K562 (cell line): ENCODE results near the gene C1orf105. TPM values are rescaled to one million over a fixed set of nuclear protein-coding genes. Genes with fewer than 3 reads are reported as not detected.

Experiments
- ATAC-seq: fragments of 200-7000 bp; cut with Tn5 transposase; 3 replicates; pipeline ENCODE4 v1.9.1; 2020; ENCODE audit warnings: moderate library complexity
- BruUV-seq: library from RNA; stranded (reverse); fragments of 400-500 nt; replicated peaks from 2 replicates; lab custom pipeline; 2021; lab: Mats Ljungman, UMichigan
- CTCF ChIA-PET: fragments of 300-600 bp; formaldehyde crosslinking; extraction: SDS; loops from one replicate; lab custom pipeline; 2021; ENCODE audit warnings: low intra/inter-chr PET ratio; lab: Yijun Ruan, JAX
- POLR2A ChIA-PET: fragments of 300-600, 350-650 bp; sonication (Branson Sonifier 250); formaldehyde crosslinking; extraction: SDS; loops from one replicate; lab custom pipeline; 2021; ENCODE audit warnings: antibody characterized with exemption, inconsistent platforms; lab: Yijun Ruan, JAX
- DNase-seq, 4 experiments: peaks; one replicate each; pipeline versions ENCODE4 v3.0.0 to v3.0.0-alpha.2; 2011 to 2018; ENCODE audit warnings: low spot score in 3 of 4, mixed read lengths in 3 of 4; ENCODE audit errors: extremely low read depth in 1 of 4
- FAIRE-seq: peaks from 2 replicates; lab custom pipeline; 2011; peaks lifted over from hg19 to GRCh38; lab: Jason Lieb, UNC
- H2AFZ ChIP-seq: 2 replicates; pipeline ENCODE4 v1.6.0; 2011; ENCODE audit warnings: low read depth, low read length, control low read depth, inconsistent platforms
- H3K27ac ChIP-seq: fragments of 200-600 bp; 3 replicates; pipeline ENCODE4 v1.8.0; 2011; ENCODE audit warnings: low read depth, mild to moderate bottlenecking, control low read depth, inconsistent platforms, low read length, moderate library complexity, mixed read lengths; ENCODE audit errors: extremely low read depth
- H3K27me3 ChIP-seq, 2 experiments: fragments of 300-600 bp in 1 of 2; 2 replicates in 1 of 2; 3 replicates in 1 of 2; pipeline versions ENCODE4 v1.6.0 to v1.8.0; 2011; ENCODE audit warnings: inconsistent platforms in 2 of 2, low read length in 2 of 2, mild to moderate bottlenecking in 1 of 2, mixed read lengths in 1 of 2, moderate library complexity in 1 of 2; ENCODE audit not compliant: control insufficient read depth in 2 of 2, insufficient read depth in 2 of 2
- H3K36me3 ChIP-seq: fragments of 300-600 bp; 3 replicates; pipeline ENCODE4 v1.8.0; 2011; ENCODE audit warnings: mild to moderate bottlenecking, low read length, inconsistent platforms; ENCODE audit not compliant: control insufficient read depth, insufficient read depth
- H3K4me1 ChIP-seq, 2 experiments: fragments of 200-600 bp in 1 of 2; replicated peaks in 1 of 2; 2 replicates in 1 of 2; 3 replicates in 1 of 2; pipeline versions ENCODE4 v1.5.1 to v1.8.0; 2011; ENCODE audit warnings: inconsistent platforms in 2 of 2, low read length in 2 of 2, mild to moderate bottlenecking in 1 of 2, mixed read lengths in 1 of 2, moderate library complexity in 1 of 2; ENCODE audit not compliant: control insufficient read depth in 2 of 2, insufficient read depth in 2 of 2
- H3K4me2 ChIP-seq: 2 replicates; pipeline ENCODE4 v1.6.1; 2011; ENCODE audit warnings: low read length, control low read depth, inconsistent platforms, mixed read lengths; ENCODE audit not compliant: insufficient read depth
- H3K4me3 ChIP-seq: fragments of 200-600 bp; sonication (generic), shearing (Covaris generic); 2 replicates; pipeline ENCODE4 v1.5.1; 2016; ENCODE audit warnings: control low read depth, inconsistent platforms
- H3K79me2 ChIP-seq: fragments of 200-600 bp; 3 replicates; pipeline ENCODE4 v1.8.0; 2011; ENCODE audit warnings: low read length, inconsistent platforms; ENCODE audit not compliant: control insufficient read depth, insufficient read depth
- H3K9ac ChIP-seq, 2 experiments: 2 replicates each; pipeline versions ENCODE4 v1.6.0 to v1.6.1; 2011; ENCODE audit warnings: low read depth in 2 of 2, low read length in 2 of 2, control low read depth in 1 of 2, inconsistent platforms in 1 of 2, mild to moderate bottlenecking in 1 of 2, mixed read lengths in 1 of 2; ENCODE audit not compliant: insufficient read depth in 1 of 2
- H3K9me1 ChIP-seq: one replicate; pipeline ENCODE4 v1.6.0; 2011; ENCODE audit warnings: inconsistent platforms, mild to moderate bottlenecking, low read length, moderate library complexity; ENCODE audit not compliant: control insufficient read depth, insufficient read depth
- H3K9me3 ChIP-seq: replicated peaks from 2 replicates; pipeline ENCODE4 v1.5.1; 2011; ENCODE audit warnings: low read depth, low read length, inconsistent platforms; ENCODE audit not compliant: control insufficient read depth, insufficient read depth
- H4K20me1 ChIP-seq: replicated peaks from 2 replicates; pipeline ENCODE4 v1.6.1; 2011; ENCODE audit warnings: low read length, inconsistent platforms, mixed read lengths; ENCODE audit not compliant: control insufficient read depth, insufficient read depth
- DNMT1 ChIP-seq: fragments of 450-650 bp; IDR thresholded peaks from 2 replicates; pipeline ENCODE4 v1.6.1; 2016; ENCODE audit warnings: antibody characterized with exemption, mild to moderate bottlenecking
- E4F1 ChIP-seq: fragments of 250-450 bp; sonication (Bioruptor Pico); IDR thresholded peaks from 2 replicates; pipeline ENCODE4 v1.5.0; 2021; ENCODE audit warnings: mild to moderate bottlenecking, borderline replicate concordance
- ZNF134 ChIP-seq: fragments of 250-450 bp; sonication (Bioruptor Pico); conservative IDR thresholded peaks from 2 replicates; pipeline ENCODE4 v1.4.0; 2020
- ZNF277 ChIP-seq: fragments of 250-450 bp; sonication (Bioruptor Pico); IDR thresholded peaks from 2 replicates; pipeline ENCODE4 v1.8.0; 2022; ENCODE audit warnings: inconsistent platforms, mild to moderate bottlenecking, moderate library complexity, borderline replicate concordance
- ZNF318 ChIP-seq, 2 experiments: fragments of 450-650 bp; IDR thresholded peaks; 2 replicates each; pipeline ENCODE4 v1.6.1; 2016; ENCODE audit warnings: mild to moderate bottlenecking in 2 of 2, borderline replicate concordance in 1 of 2, low read depth in 1 of 2, moderate library complexity in 1 of 2
- ZNF639 ChIP-seq, 2 experiments: fragments of 200-800 bp in 1 of 2; sonication (Bioruptor generic) in 1 of 2; sonication (generic) in 1 of 2; formaldehyde crosslinking in 1 of 2; IDR thresholded peaks in 1 of 2; conservative IDR thresholded peaks in 1 of 2; 2 replicates each; pipeline versions ENCODE4 v1.5.0 to v1.6.1; 2016 to 2020; ENCODE audit warnings: missing compliant biosample characterization in 1 of 2, missing genetic modification characterization in 1 of 2, missing genetic modification reagents in 1 of 2
- WGBS: fragments of 100-300 bp; shearing (Covaris generic); methylation state at CpG from one replicate; pipeline ENCODE4 v1.1.6; 2016; ENCODE audit warnings: low coverage, mixed read lengths; ENCODE audit not compliant: insufficient coverage; ENCODE audit errors: missing lambda C conversion rate; 5-methylcytosine and 5-hydroxymethylcytosine counted together
- in situ Hi-C: fragments of 300-500 bp; cut with MboI; formaldehyde crosslinking; loops from 4 replicates; pipeline ENCODE4 v1.15.0; 2018; ENCODE audit warnings: inconsistent platforms, mixed read lengths
- intact Hi-C: fragments of 100-400 bp; cut with micrococcal nuclease; formaldehyde crosslinking; loops from 2 replicates; pipeline ENCODE4 v1.14.2; 2022
- polyA plus RNA-seq, 8 experiments: library from polyadenylated mRNA; depleted of rRNA in 4 of 8; stranded (reverse) in 5 of 8; unstranded in 3 of 8; fragments of >200 nt; fragmentation: Nextera tagmentation in 2 of 8; fragmentation: Illumina TruSeq in 1 of 8; extraction: Ambion mirVana in 2 of 8; extraction: Trizol in 1 of 8; gene quantifications; 2 replicates each; pipeline versions ENCODE4 v1.2.1 to v1.2.3, GENCODE V29; 2011 to 2014; ENCODE audit warnings: inconsistent platforms in 1 of 8, missing spikeins in 1 of 8
- total RNA-seq, 7 experiments: library from RNA; depleted of rRNA in 6 of 7; stranded (reverse); fragments of >200 nt in 6 of 7; fragmentation: Illumina TruSeq in 2 of 7; extraction: Trizol in 2 of 7; gene quantifications; 2 replicates each; pipeline versions ENCODE4 v1.2.1 to v1.2.3, GENCODE V29; 2011 to 2021; ENCODE audit warnings: low replicate concordance in 1 of 7

C1orf105 gene
- total and polyA plus RNA-seq, 9 of the 15 experiments (the other 6 are each of a cell fraction or from before 2014, with no cell fraction given): 0.08 TPM; not detected in 8

GRCh38 chr1:172402878-172403569, 17.5 kb upstream of the C1orf105 start:
- ATAC-seq (no peak), FAIRE-seq (no peak), DNase-seq (no peak)
- Histone ChIP-seq H3K9me1 (no peaks in the 10 kb centered on the region), H3K36me3 (no peaks in the 10 kb centered on the region), H3K79me2 (no peaks in the 10 kb centered on the region), H4K20me1 (no peaks in the 10 kb centered on the region), H3K27ac (no peak overlapping the region), H3K4me2 (no peak overlapping the region), H3K4me1 (no peaks in the 10 kb centered on the region; a peak in 1 of 5 replicates), H3K27me3 (0 out of 5 replicates have a peak, but pooled peaks cover 0 to 4% of the 10 kb centered on the region in 2 experiments), H3K4me3 (no peak overlapping the region), H2AFZ (no peak overlapping the region), H3K9me3 (no peaks in the 10 kb centered on the region), H3K9ac (no peak overlapping the region)
- BruUV-seq: no TSS peak
- ChIA-PET POLR2A (no interaction called here), CTCF (no interaction called here)
- 4% methylated on average over 1 of the region's 1 CpG for WGBS
- intact Hi-C loops: no loop called here
- in situ Hi-C loops: no loop called here
- no peak for TF ChIP-seq ZNF277
- no peak for TF ChIP-seq ZNF639 (CRISPR knock-in tag; conservative IDR thresholded peaks at IDR 0.05 in 1 of 2, IDR thresholded peaks at IDR 0.05 in 1 of 2)
- no peak for TF ChIP-seq ZNF318 (IDR thresholded peaks at IDR 0.05; ENCODE audit: borderline replicate concordance in 1 of 2, low read depth in 1 of 2)
- no peak for TF ChIP-seq DNMT1
- no peak for TF ChIP-seq E4F1 (CRISPR knock-in tag)
- TF ChIP-seq ZNF134 (CRISPR knock-in tag): no peak
